ENCODE data around the gene CALML5. TPM values are rescaled to one million over a fixed set of nuclear protein-coding genes. Genes with fewer than 3 reads are reported as not detected.

CALML5 gene
- total RNA-seq, 1 experiment from 2014 or later, result not detected

GRCh38 chr10:5464546-5464945, 34.8 kb downstream of the CALML5 start:
- no peak for DNase-seq (ENCODE audit: low read depth)

- DNase-seq (ENCODE audit: low read depth), result no peak
Measured at GRCh38 chr10:5462841-5463293, 36.5 kb downstream of the CALML5 start.

GRCh38 chr10:5461914-5462840, 37.2 kb downstream of the CALML5 start:
- DNase-seq (ENCODE audit: low read depth), result peak; percentile 36

- peak; percentile 24 for DNase-seq (ENCODE audit: low read depth)
Measured at GRCh38 chr10:5461203-5461588, 38.2 kb downstream of the CALML5 start.

- no peak for DNase-seq (ENCODE audit: low read depth)
Measured at GRCh38 chr10:5460468-5461202, 38.7 kb downstream of the CALML5 start.

GRCh38 chr10:5458949-5459747, 40.2 kb downstream of the CALML5 start:
- DNase-seq (ENCODE audit: low read depth), result no peak

GRCh38 chr10:5458425-5458824, 40.9 kb downstream of the CALML5 start:
- DNase-seq (ENCODE audit: low read depth), result no peak

GRCh38 chr10:5457741-5458140, 41.6 kb downstream of the CALML5 start:
- no peak for DNase-seq (ENCODE audit: low read depth)

GRCh38 chr10:5456563-5456962, 42.8 kb downstream of the CALML5 start:
- no peak for DNase-seq (ENCODE audit: low read depth)

GRCh38 chr10:5453749-5454489, 45.5 kb downstream of the CALML5 start:
- DNase-seq (ENCODE audit: low read depth), result no peak

GRCh38 chr10:5450605-5451384, 48.6 kb downstream of the CALML5 start:
- no peak for DNase-seq (ENCODE audit: low read depth)

- peak; percentile 93 for DNase-seq (ENCODE audit: low read depth)
Measured at GRCh38 chr10:5449823-5450222, 49.5 kb downstream of the CALML5 start.

GRCh38 chr10:5449227-5449626, 50.1 kb downstream of the CALML5 start:
- no peak for DNase-seq (ENCODE audit: low read depth)

Other genes starting within 250 kb of the CALML5 start
- not detected in 2 replicates for gene UCN3, start 134.6 kb downstream of the CALML5 start, total RNA-seq (2014; rRNA removed)
- not detected in 2 replicates for gene TUBAL3, start 94.7 kb downstream of the CALML5 start, total RNA-seq (2014; rRNA removed)
- 43.2 and 56.2 TPM in 2 replicates for gene NET1, start 87.0 kb downstream of the CALML5 start, total RNA-seq (2014; rRNA removed)
- gene CALML3, start 25.4 kb upstream of the CALML5 start, total RNA-seq (2014; rRNA removed), result not detected in 2 replicates
- 9.5 and 10.3 TPM in 2 replicates for gene ASB13, start 167.0 kb upstream of the CALML5 start, total RNA-seq (2014; rRNA removed)
- gene TASOR2, start 185.3 kb upstream of the CALML5 start, total RNA-seq (2014; rRNA removed), result 46.0 and 56.6 TPM in 2 replicates

Measured in LHCN-M2 (cell line).